ENCODE data around the gene PERP.

PERP gene

DNA sequence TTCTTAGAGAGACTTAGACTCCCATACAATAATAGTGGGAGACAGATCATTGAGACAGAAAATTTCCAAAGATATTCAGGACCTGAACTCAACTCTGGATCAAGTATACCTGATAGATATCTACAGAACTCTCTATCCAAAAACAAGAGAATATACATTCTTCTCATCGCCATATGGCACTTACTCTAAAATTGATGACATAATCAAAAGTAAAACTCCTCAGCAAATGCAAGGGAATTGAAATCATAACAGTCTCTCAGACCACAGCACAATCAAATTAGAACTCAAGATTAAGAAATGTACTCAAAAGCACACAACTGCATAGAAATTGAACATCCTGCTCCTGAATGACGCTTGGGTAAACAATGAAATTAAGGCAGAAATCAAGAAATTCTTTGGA, 28.7 kb downstream of the PERP start:
- no peaks in the 10 kb centered on the region for H3K4me1 ChIP-seq
- no peak overlapping the region for H2AFZ ChIP-seq
- H3K79me2 ChIP-seq, result no peaks in the 10 kb centered on the region
- TF ChIP-seq, protein P1, sequence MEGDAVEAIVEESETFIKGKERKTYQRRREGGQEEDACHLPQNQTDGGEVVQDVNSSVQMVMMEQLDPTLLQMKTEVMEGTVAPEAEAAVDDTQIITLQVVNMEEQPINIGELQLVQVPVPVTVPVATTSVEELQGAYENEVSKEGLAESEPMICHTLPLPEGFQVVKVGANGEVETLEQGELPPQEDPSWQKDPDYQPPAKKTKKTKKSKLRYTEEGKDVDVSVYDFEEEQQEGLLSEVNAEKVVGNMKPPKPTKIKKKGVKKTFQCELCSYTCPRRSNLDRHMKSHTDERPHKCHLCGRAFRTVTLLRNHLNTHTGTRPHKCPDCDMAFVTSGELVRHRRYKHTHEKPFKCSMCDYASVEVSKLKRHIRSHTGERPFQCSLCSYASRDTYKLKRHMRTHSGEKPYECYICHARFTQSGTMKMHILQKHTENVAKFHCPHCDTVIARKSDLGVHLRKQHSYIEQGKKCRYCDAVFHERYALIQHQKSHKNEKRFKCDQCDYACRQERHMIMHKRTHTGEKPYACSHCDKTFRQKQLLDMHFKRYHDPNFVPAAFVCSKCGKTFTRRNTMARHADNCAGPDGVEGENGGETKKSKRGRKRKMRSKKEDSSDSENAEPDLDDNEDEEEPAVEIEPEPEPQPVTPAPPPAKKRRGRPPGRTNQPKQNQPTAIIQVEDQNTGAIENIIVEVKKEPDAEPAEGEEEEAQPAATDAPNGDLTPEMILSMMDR (IDR thresholded peaks at IDR 0.05), result no peak
- H3K27me3 ChIP-seq (ENCODE audit: control insufficient read depth, insufficient read depth, low read length), result no peaks in the 10 kb centered on the region
- H3K9me3 ChIP-seq (ENCODE audit: control insufficient read depth, low read length), result no peaks in the 10 kb centered on the region
- H3K36me3 ChIP-seq (ENCODE audit: control insufficient read depth, insufficient read depth, low read length), result no peaks in the 10 kb centered on the region
- no peak overlapping the region for H3K4me2 ChIP-seq (ENCODE audit: low read length)
- H3K27ac ChIP-seq, result no peak overlapping the region
- H3K4me3 ChIP-seq (ENCODE audit: low read depth, low read length), result no peak overlapping the region
- no peak overlapping the region for H3K9ac ChIP-seq

DNA sequence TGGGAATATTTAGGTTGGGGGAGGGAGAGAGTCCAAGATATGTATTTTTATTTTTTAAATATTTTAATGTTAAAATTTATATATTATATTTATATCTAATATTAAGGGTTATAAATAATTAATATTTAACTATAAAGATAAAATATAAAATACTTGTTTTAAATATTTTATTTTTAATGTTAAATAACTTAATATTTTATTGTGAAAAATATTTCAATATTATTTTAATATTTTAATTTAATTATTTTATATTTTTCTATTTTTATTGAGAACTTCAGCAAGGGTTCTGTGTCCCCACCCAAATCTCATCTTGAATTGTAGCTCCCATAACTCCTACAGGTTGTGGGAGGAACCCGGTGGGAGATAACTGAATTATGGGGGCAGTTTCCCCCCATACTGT, 34.0 kb downstream of the PERP start:
- Histone ChIP-seq H3K4me3 (ENCODE audit: low read depth, low read length) (no peak overlapping the region), H3K79me2 (no peaks in the 10 kb centered on the region), H2AFZ (no peak overlapping the region), H3K27me3 (ENCODE audit: control insufficient read depth, insufficient read depth, low read length) (no peaks in the 10 kb centered on the region), H3K27ac (no peak overlapping the region), H3K9ac (no peak overlapping the region), H3K4me1 (no peaks in the 10 kb centered on the region), H3K9me3 (ENCODE audit: control insufficient read depth, low read length) (no peaks in the 10 kb centered on the region), H3K4me2 (ENCODE audit: low read length) (no peak overlapping the region), H3K36me3 (ENCODE audit: control insufficient read depth, insufficient read depth, low read length) (no peaks in the 10 kb centered on the region)
- TF ChIP-seq, protein P1 (IDR thresholded peaks at IDR 0.05), result no peak

DNA sequence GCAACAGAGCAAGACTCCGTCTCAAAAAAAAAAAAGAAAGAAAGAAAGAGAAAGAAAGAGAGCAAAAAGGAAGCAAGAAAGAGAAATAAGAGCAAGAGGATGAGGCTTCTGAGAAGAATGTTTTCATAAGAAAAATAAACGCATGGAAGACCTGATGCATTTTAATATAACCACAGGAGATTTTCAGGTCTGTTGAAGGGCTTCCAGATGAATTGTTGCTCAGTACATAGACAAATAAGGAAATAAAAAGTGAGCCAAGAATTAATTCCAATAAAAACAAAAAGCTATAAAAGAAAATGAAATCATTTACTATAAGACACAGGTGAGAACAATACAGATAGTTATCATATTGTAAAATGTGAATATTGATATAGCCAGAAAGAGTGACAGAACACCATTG, 43.5 kb downstream of the PERP start:
- TF ChIP-seq, protein P1 (IDR thresholded peaks at IDR 0.05), result no peak

DNA sequence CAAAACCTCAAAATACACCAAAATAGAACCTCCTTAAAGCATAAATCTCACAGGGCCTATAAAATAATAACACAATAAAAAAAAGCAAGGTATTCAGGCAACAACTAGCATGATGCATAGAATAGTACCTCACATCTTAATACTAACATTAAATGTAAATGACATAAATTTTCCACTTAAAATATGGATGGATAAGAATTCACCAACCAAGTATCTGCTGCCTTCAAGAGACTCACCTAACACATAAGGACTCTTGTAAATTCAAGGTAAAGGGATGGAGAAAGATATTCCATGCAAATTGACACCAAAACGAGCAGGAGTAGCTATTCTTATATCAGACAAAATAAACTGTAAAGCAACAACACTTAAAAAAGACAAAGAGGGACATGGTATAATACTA, 52.2 kb downstream of the PERP start:
- Histone ChIP-seq H3K4me3 (ENCODE audit: low read depth, low read length) (no peak overlapping the region), H3K9ac (no peak overlapping the region), H3K4me1 (no peaks in the 10 kb centered on the region), H3K79me2 (no peaks in the 10 kb centered on the region), H3K27me3 (ENCODE audit: control insufficient read depth, insufficient read depth, low read length) (no peaks in the 10 kb centered on the region), H3K9me3 (ENCODE audit: control insufficient read depth, low read length) (no peaks in the 10 kb centered on the region), H3K4me2 (ENCODE audit: low read length) (no peak overlapping the region), H2AFZ (no peak overlapping the region), H3K27ac (no peak overlapping the region), H3K36me3 (ENCODE audit: control insufficient read depth, insufficient read depth, low read length) (no peaks in the 10 kb centered on the region)
- TF ChIP-seq, protein P1 (IDR thresholded peaks at IDR 0.05), result no peak

More for the DNA sequence above, 43.5 kb downstream of the PERP start:
- no peaks in the 10 kb centered on the region for H3K27me3 ChIP-seq (ENCODE audit: control insufficient read depth, insufficient read depth, low read length)
- H3K36me3 ChIP-seq (ENCODE audit: control insufficient read depth, insufficient read depth, low read length), result no peaks in the 10 kb centered on the region
- no peaks in the 10 kb centered on the region for H3K79me2 ChIP-seq
- no peaks in the 10 kb centered on the region for H3K4me1 ChIP-seq
- no peaks in the 10 kb centered on the region for H3K9me3 ChIP-seq (ENCODE audit: control insufficient read depth, low read length)
- no peak overlapping the region for H2AFZ ChIP-seq
- H3K4me2 ChIP-seq (ENCODE audit: low read length), result no peak overlapping the region
- no peak overlapping the region for H3K9ac ChIP-seq
- no peak overlapping the region for H3K27ac ChIP-seq
- no peak overlapping the region for H3K4me3 ChIP-seq (ENCODE audit: low read depth, low read length)

DNA sequence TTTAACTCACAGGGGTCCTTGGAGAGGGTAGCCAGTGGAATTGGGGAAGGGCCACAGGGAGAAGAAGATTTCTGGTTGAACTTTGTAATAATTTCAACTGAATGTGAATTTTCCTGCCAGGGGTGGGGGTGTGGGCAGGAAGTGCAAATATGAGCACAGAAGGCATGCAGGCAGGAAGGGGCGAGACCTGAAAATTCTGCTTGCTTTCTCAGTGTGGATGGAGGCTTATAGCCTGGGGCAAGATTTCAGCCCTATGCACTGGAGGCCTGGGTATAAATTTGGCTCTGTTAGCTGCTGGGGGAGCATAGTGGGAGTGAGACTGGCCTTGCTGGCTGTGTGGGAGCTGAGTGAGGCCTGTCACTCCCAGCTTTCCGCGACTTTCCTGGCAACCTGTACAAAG, 54.4 kb downstream of the PERP start:
- Histone ChIP-seq H3K4me2 (ENCODE audit: low read length) (no peak overlapping the region), H3K9me3 (ENCODE audit: control insufficient read depth, low read length) (no peaks in the 10 kb centered on the region), H3K9ac (no peak overlapping the region), H3K4me1 (no peaks in the 10 kb centered on the region), H3K4me3 (ENCODE audit: low read depth, low read length) (no peak overlapping the region), H2AFZ (no peak overlapping the region), H3K36me3 (ENCODE audit: control insufficient read depth, insufficient read depth, low read length) (no peaks in the 10 kb centered on the region), H3K79me2 (no peaks in the 10 kb centered on the region), H3K27me3 (ENCODE audit: control insufficient read depth, insufficient read depth, low read length) (no peaks in the 10 kb centered on the region), H3K27ac (no peak overlapping the region)
- TF ChIP-seq, protein P1 (IDR thresholded peaks at IDR 0.05), result no peak
